SK-N-SH treated with all-trans-retinoic acid at 6 μM for 48 hours (cell line): ENCODE results near the gene SMAD6.

Experiments used
- ARNTL ChIP-seq: fragments of 450-650 bp; formaldehyde crosslinking; IDR thresholded peaks from 2 replicates; pipeline ENCODE4 v1.5.0; 2020; ENCODE audit warnings: low read depth, mild to moderate bottlenecking, moderate library complexity, borderline replicate concordance
- CSDC2 ChIP-seq: fragments of 250-450 bp; sonication (Bioruptor Pico); IDR thresholded peaks from 2 replicates; pipeline ENCODE4 v1.5.0; 2020; ENCODE audit warnings: mild to moderate bottlenecking, moderate library complexity
- ESRRG ChIP-seq: fragments of 250-450 bp; sonication (Bioruptor Pico); IDR thresholded peaks from 2 replicates; pipeline ENCODE4 v1.6.1; 2021; ENCODE audit warnings: mild to moderate bottlenecking
- GLIS3 ChIP-seq: fragments of 250-450 bp; sonication (Bioruptor Pico); IDR thresholded peaks from 2 replicates; pipeline ENCODE4 v1.5.0; 2020; ENCODE audit warnings: mild to moderate bottlenecking, moderate library complexity
- ISL1 ChIP-seq: fragments of 250-450 bp; sonication (Bioruptor Pico); IDR thresholded peaks from 2 replicates; pipeline ENCODE4 v2.1.2; 2022; ENCODE audit warnings: mild to moderate bottlenecking, moderate library complexity
- SNAI2 ChIP-seq: fragments of 250-450 bp; sonication (Bioruptor Pico); IDR thresholded peaks from 2 replicates; pipeline ENCODE4 v1.5.0; 2020; ENCODE audit warnings: mild to moderate bottlenecking, moderate library complexity
- ZFP3 ChIP-seq: fragments of 250-450 bp; sonication (Bioruptor Pico); IDR thresholded peaks from 2 replicates; pipeline ENCODE4 v1.5.0; 2020; ENCODE audit warnings: mild to moderate bottlenecking, moderate library complexity
- ZFP30 ChIP-seq: fragments of 450-650 bp; formaldehyde crosslinking; IDR thresholded peaks from 2 replicates; pipeline ENCODE4 v1.5.0; 2022; ENCODE audit warnings: mild to moderate bottlenecking, moderate library complexity
- ZNF70 ChIP-seq: fragments of 450-650 bp; formaldehyde crosslinking; IDR thresholded peaks from 2 replicates; pipeline ENCODE4 v1.5.0; 2020; ENCODE audit warnings: mild to moderate bottlenecking, moderate library complexity
- TF ChIP-seq, protein P1 (sequence below): fragments of 250-450 bp; sonication (Bioruptor Pico); IDR thresholded peaks from 2 replicates; pipeline ENCODE4 v1.8.0; 2020; ENCODE audit warnings: mild to moderate bottlenecking, moderate library complexity, borderline replicate concordance
- TF ChIP-seq, protein P2 (sequence below): fragments of 250-450 bp; sonication (Bioruptor Pico); IDR thresholded peaks from 2 replicates; pipeline ENCODE4 v1.8.0; 2021; ENCODE audit warnings: low read depth, mild to moderate bottlenecking, moderate library complexity, borderline replicate concordance
- TF ChIP-seq, protein P3 (sequence below): fragments of 250-450 bp; sonication (Bioruptor Pico); IDR thresholded peaks from 2 replicates; pipeline ENCODE4 v1.5.1; 2021; ENCODE audit warnings: mild to moderate bottlenecking, moderate library complexity
- TF ChIP-seq, protein P4 (sequence below): fragments of 250-450 bp; sonication (Bioruptor Pico); IDR thresholded peaks from 2 replicates; pipeline ENCODE4 v1.5.1; 2020; ENCODE audit warnings: low read depth, mild to moderate bottlenecking, moderate library complexity
- TF ChIP-seq, protein P5 (sequence below): fragments of 250-450 bp; sonication (Bioruptor Pico); IDR thresholded peaks from 2 replicates; pipeline ENCODE4 v1.5.0; 2020; ENCODE audit warnings: mild to moderate bottlenecking, moderate library complexity

DNA sequence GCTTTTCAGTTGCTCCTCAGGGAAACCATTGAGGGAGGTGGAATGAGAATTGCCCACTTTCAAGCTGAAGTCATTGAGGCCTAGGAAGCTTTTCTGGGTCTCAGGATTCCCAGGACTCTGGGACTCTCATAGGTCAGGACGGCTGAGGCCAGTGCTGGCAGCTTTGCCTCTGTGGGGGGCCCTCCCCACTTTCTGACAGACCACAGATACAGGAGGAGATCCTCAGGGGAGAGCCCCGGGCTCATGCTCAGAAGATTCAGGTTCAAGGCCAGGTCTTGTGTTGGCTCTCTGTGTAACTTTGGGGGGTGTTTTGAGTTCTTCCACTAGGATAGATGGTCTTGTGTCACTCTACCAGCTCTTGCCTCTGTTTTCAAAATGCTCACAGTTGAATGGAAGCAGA lies 50.0 kb downstream of the SMAD6 start:
- TF ChIP-seq ZFP30 (CRISPR knock-in tag) (no peak), GLIS3 (CRISPR knock-in tag) (no peak), ARNTL (CRISPR knock-in tag) (no peak), ZFP3 (no peak), CSDC2 (no peak), ZNF70 (CRISPR knock-in tag) (no peak), ESRRG (CRISPR knock-in tag) (no peak), SNAI2 (no peak), ISL1 (CRISPR knock-in tag) (no peak)
- TF ChIP-seq, protein P1, sequence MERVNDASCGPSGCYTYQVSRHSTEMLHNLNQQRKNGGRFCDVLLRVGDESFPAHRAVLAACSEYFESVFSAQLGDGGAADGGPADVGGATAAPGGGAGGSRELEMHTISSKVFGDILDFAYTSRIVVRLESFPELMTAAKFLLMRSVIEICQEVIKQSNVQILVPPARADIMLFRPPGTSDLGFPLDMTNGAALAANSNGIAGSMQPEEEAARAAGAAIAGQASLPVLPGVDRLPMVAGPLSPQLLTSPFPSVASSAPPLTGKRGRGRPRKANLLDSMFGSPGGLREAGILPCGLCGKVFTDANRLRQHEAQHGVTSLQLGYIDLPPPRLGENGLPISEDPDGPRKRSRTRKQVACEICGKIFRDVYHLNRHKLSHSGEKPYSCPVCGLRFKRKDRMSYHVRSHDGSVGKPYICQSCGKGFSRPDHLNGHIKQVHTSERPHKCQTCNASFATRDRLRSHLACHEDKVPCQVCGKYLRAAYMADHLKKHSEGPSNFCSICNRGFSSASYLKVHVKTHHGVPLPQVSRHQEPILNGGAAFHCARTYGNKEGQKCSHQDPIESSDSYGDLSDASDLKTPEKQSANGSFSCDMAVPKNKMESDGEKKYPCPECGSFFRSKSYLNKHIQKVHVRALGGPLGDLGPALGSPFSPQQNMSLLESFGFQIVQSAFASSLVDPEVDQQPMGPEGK (CRISPR knock-in tag), result no peak
- TF ChIP-seq, protein P2, sequence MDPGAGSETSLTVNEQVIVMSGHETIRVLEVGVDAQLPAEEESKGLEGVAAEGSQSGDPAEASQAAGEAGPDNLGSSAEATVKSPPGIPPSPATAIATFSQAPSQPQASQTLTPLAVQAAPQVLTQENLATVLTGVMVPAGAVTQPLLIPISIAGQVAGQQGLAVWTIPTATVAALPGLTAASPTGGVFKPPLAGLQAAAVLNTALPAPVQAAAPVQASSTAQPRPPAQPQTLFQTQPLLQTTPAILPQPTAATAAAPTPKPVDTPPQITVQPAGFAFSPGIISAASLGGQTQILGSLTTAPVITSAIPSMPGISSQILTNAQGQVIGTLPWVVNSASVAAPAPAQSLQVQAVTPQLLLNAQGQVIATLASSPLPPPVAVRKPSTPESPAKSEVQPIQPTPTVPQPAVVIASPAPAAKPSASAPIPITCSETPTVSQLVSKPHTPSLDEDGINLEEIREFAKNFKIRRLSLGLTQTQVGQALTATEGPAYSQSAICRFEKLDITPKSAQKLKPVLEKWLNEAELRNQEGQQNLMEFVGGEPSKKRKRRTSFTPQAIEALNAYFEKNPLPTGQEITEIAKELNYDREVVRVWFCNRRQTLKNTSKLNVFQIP (CRISPR knock-in tag), result no peak
- TF ChIP-seq, protein P3, sequence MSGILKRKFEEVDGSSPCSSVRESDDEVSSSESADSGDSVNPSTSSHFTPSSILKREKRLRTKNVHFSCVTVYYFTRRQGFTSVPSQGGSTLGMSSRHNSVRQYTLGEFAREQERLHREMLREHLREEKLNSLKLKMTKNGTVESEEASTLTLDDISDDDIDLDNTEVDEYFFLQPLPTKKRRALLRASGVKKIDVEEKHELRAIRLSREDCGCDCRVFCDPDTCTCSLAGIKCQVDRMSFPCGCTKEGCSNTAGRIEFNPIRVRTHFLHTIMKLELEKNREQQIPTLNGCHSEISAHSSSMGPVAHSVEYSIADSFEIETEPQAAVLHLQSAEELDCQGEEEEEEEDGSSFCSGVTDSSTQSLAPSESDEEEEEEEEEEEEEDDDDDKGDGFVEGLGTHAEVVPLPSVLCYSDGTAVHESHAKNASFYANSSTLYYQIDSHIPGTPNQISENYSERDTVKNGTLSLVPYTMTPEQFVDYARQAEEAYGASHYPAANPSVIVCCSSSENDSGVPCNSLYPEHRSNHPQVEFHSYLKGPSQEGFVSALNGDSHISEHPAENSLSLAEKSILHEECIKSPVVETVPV (CRISPR knock-in tag), result no peak
- TF ChIP-seq, protein P4, sequence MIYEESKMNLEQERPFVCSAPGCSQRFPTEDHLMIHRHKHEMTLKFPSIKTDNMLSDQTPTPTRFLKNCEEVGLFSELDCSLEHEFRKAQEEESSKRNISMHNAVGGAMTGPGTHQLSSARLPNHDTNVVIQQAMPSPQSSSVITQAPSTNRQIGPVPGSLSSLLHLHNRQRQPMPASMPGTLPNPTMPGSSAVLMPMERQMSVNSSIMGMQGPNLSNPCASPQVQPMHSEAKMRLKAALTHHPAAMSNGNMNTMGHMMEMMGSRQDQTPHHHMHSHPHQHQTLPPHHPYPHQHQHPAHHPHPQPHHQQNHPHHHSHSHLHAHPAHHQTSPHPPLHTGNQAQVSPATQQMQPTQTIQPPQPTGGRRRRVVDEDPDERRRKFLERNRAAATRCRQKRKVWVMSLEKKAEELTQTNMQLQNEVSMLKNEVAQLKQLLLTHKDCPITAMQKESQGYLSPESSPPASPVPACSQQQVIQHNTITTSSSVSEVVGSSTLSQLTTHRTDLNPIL (CRISPR knock-in tag), result no peak
- TF ChIP-seq, protein P5, sequence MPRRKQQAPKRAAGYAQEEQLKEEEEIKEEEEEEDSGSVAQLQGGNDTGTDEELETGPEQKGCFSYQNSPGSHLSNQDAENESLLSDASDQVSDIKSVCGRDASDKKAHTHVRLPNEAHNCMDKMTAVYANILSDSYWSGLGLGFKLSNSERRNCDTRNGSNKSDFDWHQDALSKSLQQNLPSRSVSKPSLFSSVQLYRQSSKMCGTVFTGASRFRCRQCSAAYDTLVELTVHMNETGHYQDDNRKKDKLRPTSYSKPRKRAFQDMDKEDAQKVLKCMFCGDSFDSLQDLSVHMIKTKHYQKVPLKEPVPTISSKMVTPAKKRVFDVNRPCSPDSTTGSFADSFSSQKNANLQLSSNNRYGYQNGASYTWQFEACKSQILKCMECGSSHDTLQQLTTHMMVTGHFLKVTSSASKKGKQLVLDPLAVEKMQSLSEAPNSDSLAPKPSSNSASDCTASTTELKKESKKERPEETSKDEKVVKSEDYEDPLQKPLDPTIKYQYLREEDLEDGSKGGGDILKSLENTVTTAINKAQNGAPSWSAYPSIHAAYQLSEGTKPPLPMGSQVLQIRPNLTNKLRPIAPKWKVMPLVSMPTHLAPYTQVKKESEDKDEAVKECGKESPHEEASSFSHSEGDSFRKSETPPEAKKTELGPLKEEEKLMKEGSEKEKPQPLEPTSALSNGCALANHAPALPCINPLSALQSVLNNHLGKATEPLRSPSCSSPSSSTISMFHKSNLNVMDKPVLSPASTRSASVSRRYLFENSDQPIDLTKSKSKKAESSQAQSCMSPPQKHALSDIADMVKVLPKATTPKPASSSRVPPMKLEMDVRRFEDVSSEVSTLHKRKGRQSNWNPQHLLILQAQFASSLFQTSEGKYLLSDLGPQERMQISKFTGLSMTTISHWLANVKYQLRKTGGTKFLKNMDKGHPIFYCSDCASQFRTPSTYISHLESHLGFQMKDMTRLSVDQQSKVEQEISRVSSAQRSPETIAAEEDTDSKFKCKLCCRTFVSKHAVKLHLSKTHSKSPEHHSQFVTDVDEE (CRISPR knock-in tag), result no peak
